Measurements from ENCODE around the gene TTLL9.
"Not testable (repeated sequence)": the region's sequence is repeated elsewhere in the genome, so short reads cannot be mapped to it uniquely, and the experiment has no call there.

The TTLL9 gene

DNA sequence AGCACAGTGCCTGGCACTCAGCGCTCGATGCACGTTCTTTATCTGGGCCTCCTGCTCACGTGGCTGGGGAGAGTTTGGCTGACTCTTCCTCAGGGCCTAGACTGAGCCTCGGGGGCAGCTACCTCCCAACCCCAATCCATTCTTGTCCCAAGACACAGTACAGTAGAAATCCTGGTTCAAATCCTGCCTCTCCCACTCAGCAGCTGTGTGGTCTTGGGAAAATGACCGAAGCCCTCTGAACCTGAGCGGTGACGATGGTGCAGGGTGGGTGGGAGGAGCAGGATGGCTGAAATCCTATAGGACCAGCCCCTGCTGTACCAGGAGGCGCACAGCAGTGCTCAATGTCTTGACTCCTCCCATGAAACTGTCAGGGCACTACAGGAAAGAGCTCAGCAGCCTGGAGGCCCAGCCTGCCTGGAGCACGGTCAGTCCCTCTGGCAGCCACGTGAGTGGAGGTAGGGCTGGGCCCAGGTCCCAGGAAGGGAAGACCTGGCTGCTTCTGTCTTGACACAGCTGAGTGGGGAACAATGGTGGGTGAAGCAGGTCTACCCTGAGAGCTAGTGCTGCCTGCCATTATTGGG lies 49.9 kb downstream of the TTLL9 start:
- no peak for DNase-seq

GRCh38 chr20:31921480-31921879 lies 51.0 kb downstream of the TTLL9 start:
- not testable (repeated sequence) for DNase-seq

- no peak for DNase-seq
Observed at GRCh38 chr20:31922181-31922580, 51.7 kb downstream of the TTLL9 start.

- DNase-seq: no peak
Observed at GRCh38 chr20:31922588-31922987, 52.2 kb downstream of the TTLL9 start.

DNA sequence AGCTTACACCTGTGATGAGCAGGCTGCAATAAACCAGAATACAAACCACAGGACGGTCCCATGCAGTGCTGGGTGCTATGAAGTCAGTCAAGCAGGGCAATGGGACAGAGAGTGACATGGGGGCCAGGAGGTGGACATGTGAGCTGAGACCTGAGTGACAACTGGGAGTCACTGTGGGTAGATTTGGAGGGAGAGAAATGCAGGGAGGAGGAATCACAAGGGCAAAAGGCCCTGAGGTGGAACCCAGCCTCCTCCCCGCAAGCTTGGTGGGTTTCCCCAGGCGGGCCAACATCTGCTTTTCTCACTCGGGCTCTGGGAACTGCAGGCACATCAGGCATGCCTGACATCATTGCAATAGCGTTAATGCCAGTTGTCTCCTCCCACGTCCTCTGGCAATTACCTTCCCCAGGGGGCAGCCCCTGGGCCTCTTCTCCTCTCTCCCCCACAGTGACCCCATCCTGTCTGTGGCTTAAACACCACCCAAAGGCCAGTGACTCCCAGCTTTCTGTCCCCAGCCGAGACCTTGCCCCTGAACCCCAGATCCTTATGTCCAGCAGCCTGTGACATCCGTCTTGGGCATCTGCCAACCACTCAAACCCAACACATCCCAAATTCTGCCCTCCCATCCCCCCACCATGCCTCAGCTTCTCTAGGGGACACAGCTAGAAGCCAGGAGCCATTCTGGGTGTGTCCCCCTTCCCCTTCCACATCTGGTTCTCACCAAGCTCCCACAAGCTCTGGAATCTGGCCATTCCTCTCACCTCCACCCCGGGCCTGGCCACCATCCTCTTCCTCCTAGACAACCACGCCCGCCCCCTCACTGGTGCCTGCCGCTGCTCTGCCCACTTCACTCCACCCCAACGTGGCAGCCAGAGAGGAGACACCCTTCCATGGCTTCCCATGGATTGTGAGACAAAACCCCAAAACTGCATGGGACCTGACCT lies 53.2 kb downstream of the TTLL9 start:
- DNase-seq: no peak

DNA sequence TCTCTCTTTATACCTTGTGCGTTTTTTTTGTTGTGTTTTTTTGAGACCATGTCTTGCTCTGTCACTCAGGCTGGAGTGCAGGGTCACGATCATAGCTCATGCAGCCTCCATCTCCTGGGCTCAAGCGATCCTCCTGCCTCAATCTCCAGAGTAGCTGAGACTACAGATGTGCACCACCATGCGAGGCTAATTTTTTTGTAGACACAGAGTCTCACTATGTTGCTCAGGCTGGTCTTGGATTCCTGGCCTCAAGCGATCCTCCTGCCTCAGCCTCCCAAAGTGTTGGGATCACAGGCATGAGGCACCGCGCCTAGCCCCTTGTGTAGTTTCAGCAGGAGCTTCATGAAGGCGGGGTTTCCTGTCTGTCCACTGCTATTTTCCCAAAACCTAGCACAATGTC lies 54.1 kb downstream of the TTLL9 start:
- DNase-seq: no peak

DNA sequence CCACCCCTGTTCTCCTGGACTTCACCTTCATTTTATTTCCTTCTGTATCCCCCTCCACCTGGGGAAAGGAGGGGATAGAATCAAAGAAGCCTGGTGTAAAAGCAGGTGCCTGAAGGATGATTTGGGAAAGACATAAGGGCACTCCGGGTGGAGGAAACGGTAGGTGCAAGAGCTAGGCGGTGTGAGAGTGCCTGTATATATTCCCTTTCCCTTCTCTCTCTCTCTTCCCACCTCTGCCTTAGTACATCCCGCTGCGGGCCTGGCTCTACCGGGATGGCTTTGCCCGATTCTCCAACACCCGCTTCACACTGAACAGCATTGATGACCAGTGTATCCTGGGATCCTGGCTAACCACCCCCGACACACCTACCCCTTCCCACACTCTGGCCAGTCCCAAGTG lies 55.2 kb downstream of the TTLL9 start:
- DNase-seq: no peak

- DNase-seq: no peak
Observed at GRCh38 chr20:31926493-31926892, 56.1 kb downstream of the TTLL9 start.

GRCh38 chr20:31927627-31928159 lies 57.3 kb downstream of the TTLL9 start:
- DNase-seq: no peak

DNA sequence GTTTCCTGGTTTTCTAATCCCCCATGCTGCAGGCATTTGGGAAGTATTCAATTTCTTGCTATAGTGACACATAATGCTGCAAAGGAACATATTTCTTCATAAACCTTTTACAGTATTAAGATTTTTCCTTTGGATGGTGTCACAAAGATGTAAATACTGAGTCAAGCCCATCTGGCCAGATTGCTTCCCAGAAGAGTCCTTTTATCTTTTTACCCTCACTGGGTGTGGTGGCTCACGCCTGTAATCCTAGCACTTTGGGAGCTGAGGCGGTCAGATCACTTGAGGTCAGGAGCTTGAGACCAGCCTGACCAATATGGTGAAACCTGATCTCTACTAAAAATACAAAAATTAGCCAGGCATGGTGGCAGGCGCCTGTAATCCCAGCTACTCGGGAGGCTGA lies 59.2 kb downstream of the TTLL9 start:
- DNase-seq: not testable (repeated sequence)

DNA sequence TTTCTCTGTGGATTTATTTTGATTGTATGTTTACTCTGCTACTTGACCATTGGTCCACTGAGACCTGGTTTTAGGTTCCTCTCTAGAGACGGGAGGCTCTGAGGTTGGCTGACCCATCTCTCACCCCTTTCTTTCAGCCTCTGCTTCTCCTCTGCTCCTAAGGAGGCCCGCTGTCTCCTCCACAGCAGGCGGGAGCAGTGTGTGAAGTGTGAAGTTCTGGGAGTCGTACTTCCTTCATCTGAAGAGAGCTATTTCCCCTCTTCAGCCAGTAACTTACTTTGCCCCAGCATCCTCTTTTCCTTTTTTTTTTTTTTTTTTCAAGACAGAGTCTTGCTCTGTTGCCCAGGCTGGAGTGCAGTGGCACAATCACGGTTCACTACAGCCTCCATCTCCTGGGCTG lies 60.3 kb downstream of the TTLL9 start:
- no peak for DNase-seq

DNA sequence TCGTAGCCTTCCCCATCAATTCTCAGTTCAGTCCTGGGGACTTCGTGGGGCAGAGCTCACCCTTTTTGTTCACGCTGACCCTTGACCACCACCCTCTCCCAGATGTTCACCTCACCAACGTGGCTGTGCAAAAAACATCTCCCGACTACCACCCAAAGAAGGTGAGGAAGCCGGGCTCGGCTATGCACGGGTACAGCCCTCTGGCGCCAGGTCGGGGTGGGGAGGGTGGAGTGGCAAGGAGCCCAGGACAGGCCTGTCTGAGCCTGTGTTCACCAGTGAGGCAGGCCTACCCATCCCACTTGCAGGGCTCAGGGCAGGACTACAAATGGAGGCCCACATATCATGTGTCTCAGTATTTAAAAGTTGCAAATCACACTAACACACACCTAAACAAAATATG lies 63.3 kb downstream of the TTLL9 start:
- no peak for DNase-seq

DNA sequence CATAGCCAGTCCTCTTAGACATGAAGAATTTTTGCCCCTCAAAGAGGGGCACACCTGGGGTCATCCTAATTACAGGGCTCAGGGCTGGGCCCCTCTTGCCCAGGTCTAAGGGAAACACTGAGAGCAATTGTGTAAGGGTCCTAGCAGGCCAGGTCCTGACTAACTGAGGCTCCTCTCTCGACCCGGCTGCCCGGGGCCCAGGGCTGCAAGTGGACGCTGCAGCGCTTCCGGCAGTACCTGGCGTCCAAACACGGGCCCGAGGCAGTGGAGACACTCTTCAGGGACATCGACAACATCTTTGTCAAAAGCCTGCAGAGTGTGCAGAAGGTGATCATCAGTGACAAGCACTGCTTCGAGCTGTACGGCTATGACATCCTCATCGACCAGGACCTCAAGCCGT lies 64.1 kb downstream of the TTLL9 start:
- DNase-seq: no peak

GRCh38 chr20:31934968-31935764 lies 64.7 kb downstream of the TTLL9 start:
- no peak for DNase-seq

GRCh38 chr20:31936420-31936819 lies 66.0 kb downstream of the TTLL9 start:
- no peak for DNase-seq

DNA sequence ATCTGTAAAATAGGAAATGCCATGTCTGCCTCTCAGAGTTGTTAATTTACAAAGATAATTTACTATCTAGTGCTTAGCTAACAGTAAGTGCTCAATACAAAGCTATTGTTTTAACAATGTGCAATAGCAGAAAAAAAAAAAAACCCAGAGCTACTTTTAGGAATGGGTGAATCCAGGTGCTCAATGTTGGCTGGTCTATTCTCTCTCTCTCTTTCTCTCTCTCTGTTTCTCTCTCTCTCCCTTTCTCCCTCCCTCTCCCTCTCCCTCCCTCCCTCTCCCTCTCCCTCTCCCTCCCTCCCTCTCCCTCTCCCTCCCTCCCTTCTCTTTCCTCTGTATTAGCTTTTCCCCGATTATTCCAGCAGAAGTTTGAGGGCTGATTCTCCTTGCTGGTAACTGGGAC lies 67.4 kb downstream of the TTLL9 start:
- no peak for DNase-seq

GRCh38 chr20:31939661-31940060 lies 69.2 kb downstream of the TTLL9 start:
- DNase-seq: no peak

GRCh38 chr20:31943052-31943471 lies 72.6 kb downstream of the TTLL9 start:
- DNase-seq: no peak

GRCh38 chr20:31945319-31945718 lies 74.9 kb downstream of the TTLL9 start:
- DNase-seq: no peak

DNA sequence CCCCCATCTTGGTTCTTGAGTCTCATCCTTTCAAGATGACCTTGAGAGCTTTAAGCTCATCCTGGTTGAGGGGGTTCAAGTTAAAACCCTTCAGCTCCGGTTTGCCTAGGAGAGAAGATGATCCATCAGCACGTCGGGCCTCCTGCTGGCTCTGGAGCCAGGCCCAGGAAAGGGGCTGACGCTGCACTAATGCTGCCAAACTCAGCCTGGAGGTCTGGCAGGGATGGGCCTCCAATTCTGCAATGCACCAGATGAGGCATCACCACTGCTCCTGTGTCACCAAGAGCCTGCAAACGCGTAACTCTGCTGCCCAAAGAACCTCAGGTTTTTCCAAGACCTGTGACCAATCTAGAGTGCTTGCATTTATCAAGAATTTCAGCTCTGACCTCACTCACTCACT lies 75.4 kb downstream of the TTLL9 start:
- DNase-seq: no peak

- no peak for DNase-seq
Observed at GRCh38 chr20:31948008-31948407, 77.6 kb downstream of the TTLL9 start.

- DNase-seq: no peak
Observed at GRCh38 chr20:31949877-31950646, 79.6 kb downstream of the TTLL9 start.

DNA sequence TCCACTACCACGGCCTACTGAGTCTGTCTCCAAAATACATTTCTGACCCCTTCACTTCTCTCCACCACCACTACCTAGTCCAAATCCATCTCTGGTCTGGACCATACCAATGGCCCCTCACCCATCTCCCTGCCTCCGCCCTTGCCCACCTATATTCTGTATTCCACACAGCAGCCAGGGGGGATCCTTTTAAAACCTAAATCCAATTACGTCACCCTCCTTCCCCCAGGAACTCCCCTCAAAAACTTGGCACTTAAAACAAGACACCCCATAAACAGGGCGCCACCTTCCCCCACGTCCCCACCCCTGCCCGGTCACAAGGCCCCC lies 80.7 kb downstream of the TTLL9 start:
- DNase-seq: no peak
